Renal cortex interstitium (tissue), 11 donors: Measurements from ENCODE around the gene FOXO1. TPM values are rescaled to one million over a fixed set of nuclear protein-coding genes. Genes with fewer than 3 reads are reported as not detected.

Experiments used
- DNase-seq, 11 donors: peaks; one replicate each; pipeline ENCODE4 v3.0.0-alpha.2; 2013; ENCODE audit warnings: low read depth in 9 of 11, low spot score in 4 of 11; ENCODE audit errors: extremely low read depth in 1 of 11
- polyA plus RNA-seq, 3 donors: library from polyadenylated mRNA; unstranded; fragments of 120-200 nt; gene quantifications; one replicate each; pipeline ENCODE4 v1.2.1, GENCODE V29; 2013; ENCODE audit not compliant: insufficient read length in 3 of 3

The FOXO1 gene
- polyA plus RNA-seq, 3 donors, result 13.2 to 18.0 (median 15.7) TPM

DNA sequence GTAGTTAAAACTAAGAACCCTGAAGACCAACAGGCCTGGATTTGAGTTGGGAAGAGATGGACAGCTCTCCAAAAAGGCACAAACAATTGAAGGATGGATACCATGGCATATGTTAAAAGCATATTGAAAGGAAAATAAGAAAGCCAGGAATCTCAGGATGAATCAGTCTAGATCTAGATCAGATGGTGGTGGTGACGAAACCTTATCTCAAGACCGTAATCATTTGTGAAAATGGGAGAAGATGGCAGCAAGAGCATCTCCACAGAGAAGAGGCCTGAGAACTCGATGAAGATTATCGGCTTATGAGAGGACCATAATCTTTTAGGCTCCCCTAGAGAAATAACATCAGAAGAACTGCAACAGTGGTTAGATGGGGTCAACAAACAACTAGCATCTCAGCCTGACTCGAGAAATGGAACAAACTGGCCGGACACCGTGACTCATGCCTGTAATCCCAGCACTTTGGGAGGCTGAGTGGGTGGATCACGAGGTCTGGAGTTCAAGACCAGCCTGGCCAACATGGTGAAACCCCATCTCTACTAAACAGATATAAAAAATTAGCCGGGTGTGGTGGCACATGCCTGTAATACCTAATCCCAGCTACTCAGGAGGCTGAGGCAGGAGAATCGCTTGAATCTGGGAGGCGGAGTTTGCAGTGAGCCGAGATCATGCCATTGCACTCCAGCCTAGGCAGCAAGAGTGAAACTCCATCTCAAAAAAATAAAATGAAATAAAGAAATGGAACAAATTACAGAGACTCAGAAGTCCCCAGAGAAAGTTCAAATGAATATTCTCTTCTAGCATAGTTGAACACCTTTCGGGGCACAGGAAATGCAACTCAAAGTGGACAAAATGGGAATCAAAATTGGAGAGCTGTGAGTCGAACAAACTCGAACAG, 47.6 kb downstream of the FOXO1 start:
- no peak for DNase-seq

DNA sequence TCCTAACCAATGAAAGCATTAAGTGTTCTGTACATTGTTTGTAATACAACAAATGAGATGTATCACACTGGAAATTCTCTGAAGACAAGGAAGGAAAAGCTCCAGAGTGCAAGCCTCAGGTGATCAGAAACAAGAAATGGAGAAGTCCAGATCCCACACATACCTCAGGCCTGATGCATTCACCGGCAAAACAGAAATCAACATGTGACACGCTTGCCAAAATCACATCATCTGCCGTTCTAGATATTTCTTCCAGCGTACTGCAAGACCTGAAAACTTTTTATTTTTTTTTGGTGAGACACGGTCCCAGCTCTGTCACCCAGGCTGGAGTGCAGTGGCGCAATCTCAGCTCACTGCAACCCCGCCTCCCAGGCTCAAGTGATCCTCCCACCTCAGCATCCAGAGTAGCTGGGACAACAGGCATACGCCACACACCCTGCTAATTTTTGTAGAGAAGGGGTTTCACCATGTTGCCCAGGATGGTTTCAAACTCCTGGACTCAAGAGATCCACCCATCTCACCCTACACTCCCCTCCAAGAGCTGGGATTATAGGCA, 48.6 kb downstream of the FOXO1 start:
- no peak for DNase-seq

DNA sequence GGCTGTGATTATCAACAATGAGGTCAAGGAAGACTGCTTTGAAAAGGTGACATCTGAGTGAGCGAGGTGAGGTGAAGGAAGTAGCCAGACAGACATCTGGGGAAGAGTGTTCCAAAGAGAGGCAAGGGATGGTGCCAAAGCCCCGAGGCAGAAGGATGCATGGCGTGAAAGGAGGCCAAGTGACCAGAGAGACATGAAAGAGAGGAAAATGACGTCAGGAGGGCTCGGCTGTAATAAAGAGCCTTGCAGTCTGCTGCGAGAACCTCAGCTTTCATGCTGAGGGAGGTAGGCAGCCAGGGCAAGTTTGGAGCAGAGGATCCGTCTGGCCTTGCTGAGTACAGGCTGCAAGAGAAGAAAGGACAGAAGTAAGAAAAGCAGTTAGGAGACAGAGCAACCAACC, 50.8 kb downstream of the FOXO1 start:
- DNase-seq, result no peak

- DNase-seq, result no peak
Measured at GRCh38 chr13:40613914-40614313, 52.5 kb downstream of the FOXO1 start.

DNA sequence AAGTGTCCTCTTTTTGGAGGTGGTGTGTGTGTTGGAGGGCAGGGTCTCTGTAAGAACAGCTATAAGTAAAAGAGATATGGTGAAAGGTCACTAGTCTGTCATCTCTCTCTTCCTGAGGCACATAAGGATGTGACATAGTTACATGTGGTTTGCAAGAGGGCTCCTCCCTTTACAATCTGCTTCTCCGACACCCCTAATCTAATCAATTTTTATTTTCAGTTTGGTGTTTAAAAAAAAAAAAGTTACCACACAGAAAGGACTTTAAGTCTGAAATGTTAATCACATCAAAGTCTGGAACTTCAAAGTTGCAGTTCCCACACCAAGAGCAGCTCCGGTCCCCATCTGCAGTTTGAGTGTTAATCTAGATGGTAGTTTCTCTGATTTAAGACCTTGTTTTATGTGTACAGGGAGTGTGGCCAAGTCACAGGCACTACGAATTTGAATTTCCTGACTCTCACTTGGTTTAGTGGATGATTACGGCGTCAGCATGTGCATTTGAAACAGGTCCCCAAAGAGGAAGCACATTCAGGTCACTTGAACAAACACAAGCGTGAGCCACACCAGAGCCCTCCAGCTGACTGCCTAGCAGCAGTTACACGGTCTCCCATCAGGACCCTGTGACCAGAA, 53.1 kb downstream of the FOXO1 start:
- peak; percentile 16 to 63 (median 44) for DNase-seq

DNA sequence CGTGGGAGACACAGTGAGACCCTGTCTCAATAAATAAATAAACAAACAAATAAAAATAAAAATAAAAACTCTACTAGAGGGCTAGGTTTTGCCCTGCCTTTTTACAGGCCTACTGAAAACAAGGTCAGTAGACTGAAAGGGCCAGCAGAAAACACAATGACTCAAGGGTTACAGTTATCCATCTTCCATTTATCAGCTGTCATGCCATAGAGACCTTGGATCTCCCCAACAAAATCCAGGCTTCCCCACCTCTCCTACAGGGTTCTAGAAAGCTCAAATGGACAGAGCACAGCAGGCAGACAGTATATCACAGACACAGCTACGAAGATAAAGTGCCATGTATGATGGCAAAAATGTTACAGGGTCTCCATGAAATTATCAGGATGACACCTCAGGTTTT, 54.4 kb downstream of the FOXO1 start:
- DNase-seq, result no peak

GRCh38 chr13:40611635-40612034, 54.8 kb downstream of the FOXO1 start:
- no peak for DNase-seq

- no peak for DNase-seq
Measured at GRCh38 chr13:40611004-40611403, 55.4 kb downstream of the FOXO1 start.

DNA sequence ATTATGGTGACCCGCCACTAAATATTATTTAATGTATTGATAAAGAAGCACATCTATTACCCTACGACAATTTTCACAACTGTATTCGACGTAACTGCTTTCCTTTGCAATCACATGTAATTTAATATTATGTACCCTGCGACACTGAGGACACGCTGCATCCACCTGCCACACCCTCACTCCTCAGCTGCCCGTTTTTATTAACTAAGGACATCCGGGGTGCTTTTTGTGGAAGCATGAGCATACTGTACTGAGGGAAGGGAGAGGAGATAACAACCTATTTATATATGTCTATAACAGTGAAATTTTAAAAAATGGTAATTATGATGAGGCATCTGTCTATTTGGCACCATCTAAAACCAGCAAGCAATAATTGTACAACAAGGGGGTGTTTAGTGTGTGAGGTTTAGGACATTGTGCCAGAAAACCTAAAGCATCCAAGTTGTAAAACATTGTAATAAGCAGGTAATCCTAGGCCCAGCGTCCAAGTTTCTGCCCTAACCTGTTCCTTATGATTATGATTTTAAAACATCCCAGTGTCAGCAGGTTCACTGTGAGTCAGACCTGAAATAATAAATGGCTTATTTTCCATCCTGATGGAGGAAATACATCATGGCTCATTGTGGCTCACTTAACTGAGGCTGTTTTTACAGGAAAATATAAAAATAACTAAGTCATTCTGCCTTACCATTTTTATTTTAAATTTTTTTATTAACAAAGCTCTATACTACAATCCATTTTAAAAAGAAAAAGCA, 56.3 kb downstream of the FOXO1 start:
- DNase-seq, result no peak

DNA sequence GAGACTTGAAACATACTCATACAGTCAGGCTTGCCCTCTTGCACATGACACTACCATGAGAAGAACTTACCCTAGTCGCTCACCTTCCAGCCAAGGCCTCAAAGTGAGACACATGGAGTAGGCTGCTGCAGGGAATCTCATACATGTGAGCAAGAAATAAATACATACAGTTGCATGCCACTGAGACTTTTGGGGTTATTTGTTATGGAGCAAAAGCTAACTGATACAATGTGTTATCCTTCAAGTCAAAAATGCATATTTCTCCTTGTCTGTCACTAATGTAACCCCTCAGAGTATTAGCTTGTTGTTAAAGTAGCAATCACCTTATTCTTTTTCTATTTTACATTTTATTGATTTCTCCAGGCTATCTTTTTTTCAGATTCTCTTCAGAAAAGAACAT, 58.1 kb downstream of the FOXO1 start:
- no peak for DNase-seq

DNA sequence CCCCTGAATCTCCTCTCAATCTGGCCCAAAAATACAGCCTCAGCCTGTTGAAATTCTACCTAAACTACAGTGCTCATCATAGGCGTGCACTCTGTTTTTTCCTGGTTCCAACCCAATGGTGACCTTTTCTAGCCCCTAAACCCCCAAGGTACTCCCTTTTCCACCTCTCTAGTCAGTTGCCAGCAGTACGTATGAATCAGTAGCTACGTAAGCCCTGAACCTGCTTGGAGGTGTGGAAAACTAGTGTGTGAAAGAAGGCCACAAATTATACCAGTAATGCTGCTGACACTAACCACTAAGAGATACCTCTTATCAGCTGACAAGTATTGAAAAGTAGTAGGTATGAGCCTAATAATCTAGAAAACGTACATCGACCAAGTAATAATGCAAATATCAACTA, 60.9 kb downstream of the FOXO1 start:
- DNase-seq, result no peak

DNA sequence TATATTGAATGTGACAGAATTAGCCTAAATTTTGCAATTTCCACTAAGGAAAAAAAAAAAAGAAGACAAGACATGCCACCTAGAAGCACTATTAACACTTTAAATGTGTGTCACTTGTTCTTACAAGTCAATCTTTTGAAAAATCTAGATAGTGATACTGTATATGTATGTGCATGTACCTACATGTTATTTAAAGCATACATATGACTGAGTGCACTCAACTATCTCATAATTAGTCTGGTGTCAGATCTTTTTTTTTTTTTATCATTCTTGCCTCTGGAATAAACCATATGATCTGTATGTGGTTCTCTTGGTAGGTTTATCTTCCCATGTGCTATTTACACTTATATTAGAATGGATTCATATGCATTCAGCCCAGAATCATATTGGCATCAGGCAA, 62.3 kb downstream of the FOXO1 start:
- no peak for DNase-seq

GRCh38 chr13:40600149-40600751, 66.2 kb downstream of the FOXO1 start:
- DNase-seq, result no peak

- no peak for DNase-seq
Measured at GRCh38 chr13:40599747-40600146, 66.7 kb downstream of the FOXO1 start.

DNA sequence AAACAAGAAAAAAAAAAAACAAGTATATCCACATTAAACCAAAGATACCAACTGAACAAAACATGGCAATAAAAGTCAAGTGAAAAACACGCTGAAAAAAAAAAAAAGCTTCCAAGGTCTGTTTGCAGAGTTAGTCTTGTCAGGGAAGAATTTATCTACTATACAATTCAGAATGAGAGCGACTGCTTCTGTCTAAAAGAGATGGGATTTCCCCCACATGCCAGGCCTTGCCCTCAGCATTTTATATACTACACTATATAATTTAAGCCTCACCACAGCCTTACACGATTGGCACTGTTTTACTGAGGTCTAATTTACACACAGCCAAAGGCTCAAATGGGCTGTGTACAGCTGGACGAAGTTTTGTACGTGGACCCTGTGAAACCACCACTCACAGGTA, 67.3 kb downstream of the FOXO1 start:
- DNase-seq, result no peak

DNA sequence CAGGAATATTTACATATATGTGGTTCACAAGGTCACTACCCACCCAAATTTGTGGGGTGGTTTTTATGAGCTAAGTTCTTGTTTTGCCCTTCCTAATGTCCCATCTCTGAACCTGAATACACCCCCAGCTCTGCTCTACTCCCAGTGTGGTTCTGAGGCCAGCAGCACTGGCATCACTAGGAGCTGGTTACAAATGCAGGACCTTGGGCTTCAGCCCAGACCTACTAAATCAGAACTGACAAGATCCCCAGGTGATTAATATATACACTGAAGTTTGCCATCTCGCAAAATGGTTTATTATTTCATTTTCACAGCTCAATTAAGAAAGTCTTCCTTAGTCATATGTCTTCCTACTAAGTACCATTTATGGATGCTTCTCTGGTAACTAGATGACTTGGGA, 67.9 kb downstream of the FOXO1 start:
- no peak for DNase-seq

GRCh38 chr13:40597735-40598365, 68.6 kb downstream of the FOXO1 start:
- DNase-seq, result no peak

DNA sequence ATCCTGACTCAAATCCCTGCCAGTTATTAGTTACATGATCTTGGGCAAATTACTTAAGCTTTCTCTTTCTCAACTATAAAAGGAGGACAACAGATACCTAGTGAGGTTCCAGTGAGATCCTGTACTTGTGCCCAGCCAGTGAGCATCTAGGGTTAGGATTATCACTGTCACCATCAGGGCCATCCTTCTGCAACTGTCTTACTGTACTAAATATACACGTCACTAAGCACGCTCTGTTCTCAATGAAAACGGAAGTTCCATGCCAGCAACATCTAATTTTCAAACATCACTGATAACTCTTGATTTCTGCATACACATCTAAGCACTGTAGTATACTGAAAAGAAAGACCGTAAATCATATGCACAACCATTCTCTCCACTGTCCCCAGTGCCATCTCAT, 70.0 kb downstream of the FOXO1 start:
- no peak for DNase-seq

DNA sequence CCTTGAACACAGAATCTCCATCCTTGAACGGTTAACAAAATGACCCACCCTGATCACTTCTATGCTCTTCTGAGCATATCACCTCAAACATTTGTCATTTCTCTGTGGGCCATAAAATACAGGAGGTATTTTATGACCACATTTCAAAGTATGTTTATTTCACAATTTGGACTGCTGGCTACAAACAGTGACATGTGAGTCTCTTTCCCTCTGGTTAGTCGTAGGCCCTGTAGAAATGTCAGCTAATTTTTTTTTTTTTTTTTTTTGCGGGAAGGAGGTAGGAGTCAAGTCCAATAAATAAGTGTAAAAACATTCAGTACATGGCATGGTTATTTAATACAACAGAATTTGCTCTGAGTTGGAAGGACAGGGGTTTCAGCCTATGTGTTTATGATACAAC, 70.7 kb downstream of the FOXO1 start:
- DNase-seq, result no peak
